Bronchial epithelial cell (primary cell): ENCODE measurements around the gene EFEMP1. TPM values are rescaled to one million over a fixed set of nuclear protein-coding genes. Genes with fewer than 3 reads are reported as not detected.

Source experiments
- DNase-seq: peaks from one replicate; pipeline ENCODE4 v3.0.0-alpha.2; 2010; ENCODE audit warnings: low read depth
- FAIRE-seq: peaks from 2 replicates; lab custom pipeline; 2011; peaks lifted over from hg19 to GRCh38; lab: Jason Lieb, UNC
- H3K27me3 ChIP-seq: 2 replicates; pipeline ENCODE4 v1.5.1; 2011; ENCODE audit warnings: low read length; ENCODE audit not compliant: control insufficient read depth, insufficient read depth
- H3K36me3 ChIP-seq: 2 replicates; pipeline ENCODE4 v1.5.1; 2011; ENCODE audit warnings: low read length; ENCODE audit not compliant: control insufficient read depth, insufficient read depth
- H3K4me3 ChIP-seq: 2 replicates; pipeline ENCODE4 v1.5.1; 2011; ENCODE audit warnings: mild to moderate bottlenecking, low read depth, low read length, control low read depth
- total RNA-seq: library from RNA; depleted of rRNA; stranded (reverse); fragments of >200 nt; gene quantifications from 2 replicates; pipeline ENCODE4 v1.2.1, GENCODE V29; 2014
- TF ChIP-seq, protein P1 (sequence below): IDR thresholded peaks from 2 replicates; pipeline ENCODE4 v1.5.1; 2011; ENCODE audit warnings: mild to moderate bottlenecking, moderate library complexity, low read length, control low read depth, inconsistent platforms; ENCODE audit not compliant: insufficient read depth, severe bottlenecking

Gene EFEMP1, protein sequence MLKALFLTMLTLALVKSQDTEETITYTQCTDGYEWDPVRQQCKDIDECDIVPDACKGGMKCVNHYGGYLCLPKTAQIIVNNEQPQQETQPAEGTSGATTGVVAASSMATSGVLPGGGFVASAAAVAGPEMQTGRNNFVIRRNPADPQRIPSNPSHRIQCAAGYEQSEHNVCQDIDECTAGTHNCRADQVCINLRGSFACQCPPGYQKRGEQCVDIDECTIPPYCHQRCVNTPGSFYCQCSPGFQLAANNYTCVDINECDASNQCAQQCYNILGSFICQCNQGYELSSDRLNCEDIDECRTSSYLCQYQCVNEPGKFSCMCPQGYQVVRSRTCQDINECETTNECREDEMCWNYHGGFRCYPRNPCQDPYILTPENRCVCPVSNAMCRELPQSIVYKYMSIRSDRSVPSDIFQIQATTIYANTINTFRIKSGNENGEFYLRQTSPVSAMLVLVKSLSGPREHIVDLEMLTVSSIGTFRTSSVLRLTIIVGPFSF
- total RNA-seq = 113 and 227 TPM in 2 replicates

- DNase-seq (peak; percentile 66), FAIRE-seq (no peak)
- Histone ChIP-seq H3K27me3 (no peaks in the 10 kb centered on the region), H3K36me3 (peaks cover 1% of the 10 kb centered on the region), H3K4me3 (peak within 1 kb of the TSS; percentile 65)
- TF ChIP-seq, protein P1, sequence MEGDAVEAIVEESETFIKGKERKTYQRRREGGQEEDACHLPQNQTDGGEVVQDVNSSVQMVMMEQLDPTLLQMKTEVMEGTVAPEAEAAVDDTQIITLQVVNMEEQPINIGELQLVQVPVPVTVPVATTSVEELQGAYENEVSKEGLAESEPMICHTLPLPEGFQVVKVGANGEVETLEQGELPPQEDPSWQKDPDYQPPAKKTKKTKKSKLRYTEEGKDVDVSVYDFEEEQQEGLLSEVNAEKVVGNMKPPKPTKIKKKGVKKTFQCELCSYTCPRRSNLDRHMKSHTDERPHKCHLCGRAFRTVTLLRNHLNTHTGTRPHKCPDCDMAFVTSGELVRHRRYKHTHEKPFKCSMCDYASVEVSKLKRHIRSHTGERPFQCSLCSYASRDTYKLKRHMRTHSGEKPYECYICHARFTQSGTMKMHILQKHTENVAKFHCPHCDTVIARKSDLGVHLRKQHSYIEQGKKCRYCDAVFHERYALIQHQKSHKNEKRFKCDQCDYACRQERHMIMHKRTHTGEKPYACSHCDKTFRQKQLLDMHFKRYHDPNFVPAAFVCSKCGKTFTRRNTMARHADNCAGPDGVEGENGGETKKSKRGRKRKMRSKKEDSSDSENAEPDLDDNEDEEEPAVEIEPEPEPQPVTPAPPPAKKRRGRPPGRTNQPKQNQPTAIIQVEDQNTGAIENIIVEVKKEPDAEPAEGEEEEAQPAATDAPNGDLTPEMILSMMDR = peak; percentile 12
Observed at GRCh38 chr2:55923091-55923981, at the start of gene EFEMP1. TSS of gene EFEMP1 (minus strand) at chr2:55923782. CDS start at chr2:55922440, 1,342 bp downstream.

- Histone ChIP-seq H3K4me3 (no peak overlapping the region), H3K27me3 (no peaks in the 10 kb centered on the region), H3K36me3 (no peaks in the 10 kb centered on the region)
- FAIRE-seq = no peak
- TF ChIP-seq, protein P1 = no peak
- no peak for DNase-seq
Observed at GRCh38 chr2:55970500-55970899, 46.9 kb upstream of the EFEMP1 start.

- FAIRE-seq (no peak), DNase-seq (no peak)
- TF ChIP-seq, protein P1 = no peak
- Histone ChIP-seq H3K4me3 (no peak overlapping the region), H3K36me3 (no peaks in the 10 kb centered on the region), H3K27me3 (no peaks in the 10 kb centered on the region)
Observed at GRCh38 chr2:55968941-55969340, 45.4 kb upstream of the EFEMP1 start.

GRCh38 chr2:55966401-55967118 lies 43.0 kb upstream of the EFEMP1 start:
- FAIRE-seq = no peak
- no peaks in the 10 kb centered on the region for H3K27me3 ChIP-seq
- no peaks in the 10 kb centered on the region for H3K36me3 ChIP-seq
- H3K4me3 ChIP-seq = no peak overlapping the region
- TF ChIP-seq, protein P1 = no peak
- no peak for DNase-seq

DNA sequence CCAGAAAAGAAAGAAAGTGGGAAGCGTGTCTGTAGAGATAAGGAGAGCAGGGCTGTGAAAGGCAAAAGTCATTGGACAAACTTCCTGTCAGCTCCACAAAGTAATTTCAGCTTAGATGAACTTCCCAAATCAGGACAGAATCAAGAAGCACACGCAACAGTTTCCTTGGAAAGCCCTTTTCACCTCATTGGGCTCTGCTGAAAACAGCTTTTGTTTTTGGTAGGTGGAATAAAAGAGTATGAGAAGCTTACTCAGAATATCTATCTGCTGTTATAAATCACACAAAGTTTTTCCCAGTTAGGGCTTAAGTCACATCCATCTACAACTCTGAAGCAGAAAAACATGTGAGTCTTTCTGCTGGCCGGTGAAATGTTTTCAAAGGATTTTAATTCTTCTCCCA lies 42.4 kb upstream of the EFEMP1 start:
- DNase-seq (no peak), FAIRE-seq (no peak)
- Histone ChIP-seq H3K36me3 (no peaks in the 10 kb centered on the region), H3K27me3 (no peaks in the 10 kb centered on the region), H3K4me3 (no peak overlapping the region)
- TF ChIP-seq, protein P1 = no peak
